Lung (tissue), 12 donors: ENCODE data around the gene CER1. TPM values are rescaled to one million over a fixed set of nuclear protein-coding genes. Genes with fewer than 3 reads are reported as not detected.

Experiments
- ATAC-seq: fragments of 200-7000 bp; cut with Tn5 transposase; one replicate; pipeline ENCODE4 v1.9.1; 2020; ENCODE audit warnings: moderate number of reproducible peaks; ENCODE audit not compliant: insufficient read depth, low FRiP score
- DNase-seq, 3 donors: peaks; one replicate each; pipeline ENCODE4 v3.0.0-alpha.2; 2013 to 2017
- H3K27ac ChIP-seq, 2 donors: one replicate each; pipeline ENCODE4 v1.5.1; 2013; ENCODE audit warnings: mild to moderate bottlenecking in 2 of 2, moderate library complexity in 2 of 2, control low read depth in 1 of 2, inconsistent platforms in 1 of 2, low read depth in 1 of 2, low read length in 1 of 2
- H3K27me3 ChIP-seq, 3 donors: one replicate each; pipeline ENCODE4 v1.5.1; 2013; ENCODE audit warnings: low read length in 2 of 3; ENCODE audit not compliant: control insufficient read depth in 3 of 3, insufficient read depth in 3 of 3
- H3K36me3 ChIP-seq, 4 donors: one replicate each; pipeline ENCODE4 v1.5.1; 2013; ENCODE audit warnings: low read length in 4 of 4, mild to moderate bottlenecking in 1 of 4, moderate library complexity in 1 of 4; ENCODE audit not compliant: control insufficient read depth in 4 of 4, insufficient read depth in 4 of 4
- H3K4me1 ChIP-seq, 5 donors: one replicate each; pipeline ENCODE4 v1.5.1; 2013; ENCODE audit warnings: low read length in 5 of 5, mild to moderate bottlenecking in 2 of 5, moderate library complexity in 1 of 5; ENCODE audit not compliant: control insufficient read depth in 5 of 5, insufficient read depth in 5 of 5
- H3K4me3 ChIP-seq: one replicate; pipeline ENCODE4 v1.5.1; 2013; ENCODE audit warnings: mild to moderate bottlenecking, control low read depth, moderate library complexity
- H3K9ac ChIP-seq, 2 donors: one replicate each; pipeline ENCODE4 v1.5.1; 2013; ENCODE audit warnings: low read length in 2 of 2, control low read depth in 1 of 2; ENCODE audit not compliant: insufficient read depth in 1 of 2
- H3K9me3 ChIP-seq, 4 donors: one replicate each; pipeline ENCODE4 v1.5.1; 2013; ENCODE audit warnings: low read length in 3 of 4, mild to moderate bottlenecking in 1 of 4, moderate library complexity in 1 of 4; ENCODE audit not compliant: control insufficient read depth in 4 of 4, insufficient read depth in 3 of 4
- CTCF ChIP-seq: IDR thresholded peaks from 2 replicates; pipeline ENCODE4 v1.5.1; 2012; ENCODE audit warnings: mild to moderate bottlenecking; ENCODE audit errors: control extremely low read depth, extremely low read depth
- WGBS, 2 donors: extraction: QIAGEN DNeasy Blood & Tissue Kit; methylation state at CpG; one replicate each; pipeline ENCODE4 v1.1.7; 2013; 5-methylcytosine and 5-hydroxymethylcytosine counted together
- polyA plus RNA-seq, 2 donors: library from polyadenylated mRNA; stranded (reverse); fragments of 200-250 nt; gene quantifications; one replicate each; pipeline ENCODE4 v1.2.1, GENCODE V29; 2013
- total RNA-seq, 2 donors: library from RNA; depleted of rRNA in 1 of 2; stranded (reverse); fragments of >200 nt in 1 of 2; gene quantifications; one replicate each; pipeline ENCODE4 v1.2.1, GENCODE V29; 2014 to 2021
- donor health status: control.
- donor health status: control.
- donor health status: Bipolar disorder and iron deficiency.
- donor health status: healthy.
- donor health status: DM: yes; HTN: yes; CAD: no.

Gene CER1
- total and polyA plus RNA-seq, 4 donors = not detected

- Histone ChIP-seq H3K9me3 (peaks cover 0 to 8% (median 3%) of the 10 kb centered on the region in 4 donors), H3K27me3 (no peaks in the 10 kb centered on the region), H3K27ac (no peak overlapping the region), H3K4me1 (no peaks in the 10 kb centered on the region), H3K36me3 (no peaks in the 10 kb centered on the region), H3K4me3 (no peak overlapping the region), H3K9ac (no peak overlapping the region)
- WGBS, 2 donors = 88 to 90% methylated on average over 5 of the region's 5 CpGs
- TF ChIP-seq CTCF = no peak
- no peak for ATAC-seq
- DNase-seq = no peak
These were observed 15.9 kb downstream of the CER1 start for GRCh38 chr9:14706530-14707140.

- no peaks in the 10 kb centered on the region for H3K36me3 ChIP-seq
- H3K27me3 ChIP-seq = peaks cover 0 to 2% (median 0%) of the 10 kb centered on the region in 3 donors
- no peak overlapping the region for H3K9ac ChIP-seq
- no peak overlapping the region for H3K27ac ChIP-seq
- no peaks in the 10 kb centered on the region for H3K4me1 ChIP-seq
- no peak for ATAC-seq
- H3K9me3 ChIP-seq = peaks cover 0 to 8% (median 2%) of the 10 kb centered on the region in 4 donors
- no peak overlapping the region for H3K4me3 ChIP-seq
- TF ChIP-seq CTCF = no peak
- no peak for DNase-seq
These were observed 17.5 kb downstream of the CER1 start for GRCh38 chr9:14705079-14705478.

GRCh38 chr9:14704281-14704680, 18.3 kb downstream of the CER1 start:
- no peak for ATAC-seq
- no peak for DNase-seq
- WGBS, 2 donors = 94 to 95% methylated on average over 3 of the region's 3 CpGs

More at GRCh38 chr9:14704281-14704680, 18.3 kb downstream of the CER1 start:
- Histone ChIP-seq H3K27ac (no peak overlapping the region), H3K9ac (no peak overlapping the region), H3K4me3 (no peak overlapping the region), H3K9me3 (peaks cover 0 to 8% (median 1%) of the 10 kb centered on the region in 4 donors), H3K36me3 (no peaks in the 10 kb centered on the region), H3K27me3 (peaks cover 0 to 2% (median 0%) of the 10 kb centered on the region in 3 donors), H3K4me1 (no peaks in the 10 kb centered on the region)
- TF ChIP-seq CTCF = no peak
